IMR-90 (cell line): ENCODE data around the gene AGR3. TPM values are rescaled to one million over a fixed set of nuclear protein-coding genes. Genes with fewer than 3 reads are reported as not detected.

ENCODE experiments used
- ATAC-seq: fragments of 200-7000 bp; cut with Tn5 transposase; 2 replicates; pipeline ENCODE4 v1.9.1; 2020; ENCODE audit warnings: low read depth, mild to moderate bottlenecking, moderate library complexity
- BruUV-seq: library from RNA; stranded (reverse); fragments of 400-500 nt; replicated peaks from 2 replicates; lab custom pipeline; 2021; lab: Mats Ljungman, UMichigan
- CTCF ChIA-PET: fragments of 300-600 bp; formaldehyde crosslinking; extraction: SDS; loops from one replicate; lab custom pipeline; 2021; ENCODE audit warnings: antibody characterized with exemption; lab: Yijun Ruan, JAX
- POLR2A ChIA-PET: fragments of 300-600 bp; sonication (Branson Sonifier 250); formaldehyde crosslinking; loops from one replicate; lab custom pipeline; 2022; ENCODE audit warnings: antibody characterized with exemption; ENCODE audit not compliant: unreplicated experiment; lab: Charles Lee
- DNase-seq: peaks from one replicate; pipeline ENCODE4 v3.0.0; 2013
- H2AFZ ChIP-seq: replicated peaks from 2 replicates; pipeline ENCODE3; 2013; ENCODE audit warnings: low read length, mild to moderate bottlenecking; ENCODE audit not compliant: poor library complexity
- H2AK5ac ChIP-seq: 2 replicates; pipeline ENCODE4 v1.6.1; 2013; ENCODE audit warnings: low read depth, low read length, inconsistent platforms
- H2AK9ac ChIP-seq: replicated peaks from 2 replicates; pipeline ENCODE3; 2013; ENCODE audit warnings: mild to moderate bottlenecking, low read depth, low read length, moderate library complexity; ENCODE audit not compliant: poor library complexity
- H2BK120ac ChIP-seq: 2 replicates; pipeline ENCODE4 v1.6.1; 2013; ENCODE audit warnings: low read depth, low read length, inconsistent platforms
- H2BK15ac ChIP-seq: 3 replicates; pipeline ENCODE4 v1.6.1; 2013; ENCODE audit warnings: low read depth, low read length, inconsistent platforms
- H2BK20ac ChIP-seq: 2 replicates; pipeline ENCODE4 v1.6.1; 2013; ENCODE audit warnings: low read depth, mild to moderate bottlenecking, inconsistent platforms, low read length, moderate library complexity
- H2BK5ac ChIP-seq: 2 replicates; pipeline ENCODE4 v1.6.1; 2013; ENCODE audit warnings: mild to moderate bottlenecking, low read depth, low read length, inconsistent platforms; ENCODE audit not compliant: poor library complexity, severe bottlenecking
- H3K14ac ChIP-seq: replicated peaks from 2 replicates; pipeline ENCODE4 v1.6.1; 2013; ENCODE audit warnings: low read depth, low read length, inconsistent platforms
- H3K18ac ChIP-seq: 2 replicates; pipeline ENCODE4 v1.6.1; 2013; ENCODE audit warnings: low read depth, low read length, control low read depth
- H3K23ac ChIP-seq: 2 replicates; pipeline ENCODE4 v1.6.1; 2013; ENCODE audit warnings: low read depth, low read length, inconsistent platforms
- H3K27ac ChIP-seq: 2 replicates; pipeline ENCODE4 v1.5.1; 2013; ENCODE audit warnings: mild to moderate bottlenecking, control low read depth, low read length; ENCODE audit not compliant: insufficient read depth
- H3K27me3 ChIP-seq: 2 replicates; pipeline ENCODE4 v1.6.1; 2013; ENCODE audit warnings: low read length; ENCODE audit not compliant: control insufficient read depth, insufficient read depth
- H3K36me3 ChIP-seq: 2 replicates; pipeline ENCODE4 v1.6.1; 2013; ENCODE audit warnings: low read length, mixed read lengths; ENCODE audit not compliant: control insufficient read depth, insufficient read depth
- H3K4ac ChIP-seq: 2 replicates; pipeline ENCODE4 v1.6.1; 2013; ENCODE audit warnings: low read depth, low read length, inconsistent platforms
- H3K4me1 ChIP-seq: 2 replicates; pipeline ENCODE4 v1.6.1; 2013; ENCODE audit warnings: low read length, mixed read lengths; ENCODE audit not compliant: control insufficient read depth, insufficient read depth
- H3K4me2 ChIP-seq: 2 replicates; pipeline ENCODE4 v1.6.1; 2013; ENCODE audit warnings: low read depth, mild to moderate bottlenecking, control low read depth, low read length, moderate library complexity
- H3K4me3 ChIP-seq: 2 replicates; pipeline ENCODE4 v1.5.1; 2013; ENCODE audit warnings: low read depth, mild to moderate bottlenecking, control low read depth, low read length, moderate library complexity; ENCODE audit not compliant: insufficient read depth
- H3K56ac ChIP-seq: 2 replicates; pipeline ENCODE4 v1.6.1; 2013; ENCODE audit warnings: low read length, inconsistent platforms; ENCODE audit not compliant: insufficient read depth; ENCODE audit errors: extremely low read depth
- H3K79me1 ChIP-seq, 2 experiments: 2 replicates each; pipeline ENCODE4 v1.6.1; 2013; ENCODE audit warnings: low read length in 2 of 2, inconsistent platforms in 1 of 2, low read depth in 1 of 2
- H3K9ac ChIP-seq: 2 replicates; pipeline ENCODE4 v1.6.1; 2013; ENCODE audit warnings: low read depth, low read length, control low read depth
- H3K9me1 ChIP-seq: 2 replicates; pipeline ENCODE4 v1.6.1; 2013; ENCODE audit warnings: low read length, inconsistent platforms; ENCODE audit not compliant: insufficient read depth
- H3K9me3 ChIP-seq: 2 replicates; pipeline ENCODE4 v1.6.1; 2013; ENCODE audit warnings: low read length; ENCODE audit not compliant: control insufficient read depth, insufficient read depth
- H4K20me1 ChIP-seq: 2 replicates; pipeline ENCODE4 v1.6.1; 2013; ENCODE audit warnings: low read length, inconsistent platforms; ENCODE audit not compliant: insufficient read depth
- H4K5ac ChIP-seq: 2 replicates; pipeline ENCODE4 v1.6.1; 2013; ENCODE audit warnings: mild to moderate bottlenecking, low read depth, low read length, control low read depth
- H4K8ac ChIP-seq, 2 experiments: 2 replicates each; pipeline ENCODE4 v1.6.1; 2013; ENCODE audit warnings: low read depth in 2 of 2, low read length in 2 of 2, control low read depth in 1 of 2, inconsistent platforms in 1 of 2
- H4K91ac ChIP-seq: 2 replicates; pipeline ENCODE4 v1.6.1; 2013; ENCODE audit warnings: low read depth, low read length, inconsistent platforms; ENCODE audit not compliant: insufficient read depth
- BHLHE40 ChIP-seq: fragments of 150-350 bp; IDR thresholded peaks from 2 replicates; pipeline ENCODE4 v1.6.1; 2016; ENCODE audit warnings: mild to moderate bottlenecking, low read depth, low read length
- CEBPB ChIP-seq: IDR thresholded peaks from 2 replicates; pipeline ENCODE4 v1.6.1; 2012; ENCODE audit warnings: low read depth, low read length, improper control_type of control experiment
- CHD1 ChIP-seq: IDR thresholded peaks from 2 replicates; pipeline ENCODE4 v1.6.1; 2012; ENCODE audit warnings: low read depth, low read length, improper control_type of control experiment
- CTCF ChIP-seq: conservative IDR thresholded peaks from 2 replicates; pipeline ENCODE4 v1.5.1; 2012; ENCODE audit warnings: mild to moderate bottlenecking, low read depth, low read length, improper control_type of control experiment
- ELK1 ChIP-seq: fragments of 150-350 bp; IDR thresholded peaks from 2 replicates; pipeline ENCODE4 v1.6.1; 2016; ENCODE audit warnings: low read depth, mild to moderate bottlenecking, low read length, moderate library complexity, borderline replicate concordance
- MAZ ChIP-seq: IDR thresholded peaks from 2 replicates; pipeline ENCODE4 v1.6.1; 2012; ENCODE audit warnings: low read depth, mild to moderate bottlenecking, low read length, improper control_type of control experiment, moderate library complexity, borderline replicate concordance
- RAD21 ChIP-seq: IDR thresholded peaks from 2 replicates; pipeline ENCODE4 v1.6.1; 2012; ENCODE audit warnings: low read length, improper control_type of control experiment
- RFX5 ChIP-seq: IDR thresholded peaks from 2 replicates; pipeline ENCODE4 v1.8.0; 2012; ENCODE audit warnings: low read depth, mild to moderate bottlenecking, low read length, moderate library complexity
- WGBS, 2 experiments: methylation state at CpG; one replicate each; pipeline versions ENCODE4 v1.1.5 to v1.1.7; 2013; ENCODE audit warnings: missing lambda C conversion rate in 2 of 2; ENCODE audit not compliant: insufficient read length in 1 of 2; ENCODE audit errors: extremely low coverage in 2 of 2; 5-methylcytosine and 5-hydroxymethylcytosine counted together
- dilution Hi-C: fragments of 300-500 bp; cut with HindIII; formaldehyde crosslinking; loops from one replicate; pipeline ENCODE4 v1.14.3; 2018; ENCODE audit warnings: low sequenced_read_pairs; ENCODE audit not compliant: unreplicated experiment
- in situ Hi-C: fragments of 300-500 bp; cut with MboI; formaldehyde crosslinking; loops from 3 replicates; pipeline ENCODE4 v1.14.3; 2019; ENCODE audit warnings: low sequenced_read_pairs, inconsistent platforms, mixed read lengths
- intact Hi-C: fragments of 100-400 bp; cut with micrococcal nuclease; formaldehyde crosslinking; loops from 2 replicates; pipeline ENCODE4 v1.10.0; 2022
- polyA plus RNA-seq, 3 experiments: library from polyadenylated mRNA; depleted of rRNA; stranded (reverse); fragments of >200 nt; gene quantifications; 2 replicates each; pipeline ENCODE4 v1.2.3, GENCODE V29; 2012; ENCODE audit warnings: low replicate concordance in 1 of 3
- total RNA-seq: library from RNA; depleted of rRNA; stranded (reverse); fragments of >200 nt; gene quantifications from 2 replicates; pipeline ENCODE4 v1.2.3, GENCODE V29; 2012

AGR3 gene
- total and polyA plus RNA-seq, 2 of the 4 experiments (the other 2 are of a cell fraction): not detected

- ChIA-PET POLR2A (no interaction called here), CTCF (no interaction called here)
- no peak overlapping the region for H2AFZ ChIP-seq
These were observed 41.7 kb downstream of the AGR3 start for GRCh38 chr7:16840094-16840493.

More at GRCh38 chr7:16840094-16840493, 41.7 kb downstream of the AGR3 start:
- H3K4ac ChIP-seq: peak overlapping the region; percentile 4; the same call in 1 of the 2 replicates
- in situ Hi-C loops: no loop called here
- H2BK5ac ChIP-seq: peak overlapping the region; percentile 18
- peak overlapping the region; percentile 15 for H2BK120ac ChIP-seq
- no peak for TF ChIP-seq CHD1
- TF ChIP-seq RAD21: no peak
- no peak for TF ChIP-seq RFX5
- no peak for TF ChIP-seq MAZ
- no peak for TF ChIP-seq CTCF
- no peak for TF ChIP-seq BHLHE40
- no peak for TF ChIP-seq ELK1
- TF ChIP-seq CEBPB: no peak
- H2BK20ac ChIP-seq: peak overlapping the region; percentile 35; the same call in 1 of the 2 replicates
- no peak overlapping the region for H2AK5ac ChIP-seq
- H3K9me3 ChIP-seq: no peaks in the 10 kb centered on the region
- no peaks in the 10 kb centered on the region; the same call in 1 of the 2 replicates for H3K27me3 ChIP-seq
- dilution Hi-C loops: no loop called here
- ATAC-seq (no peak), DNase-seq (no peak)
- H4K5ac ChIP-seq: peak overlapping the region; percentile 87
- peak overlapping the region; percentile 32; the same call in 1 of the 2 replicates for H3K27ac ChIP-seq
- BruUV-seq: no TSS peak
- no peak overlapping the region for H2AK9ac ChIP-seq
- H3K14ac ChIP-seq: no peak overlapping the region; the same call in 1 of the 2 replicates
- H3K9ac ChIP-seq: no peak overlapping the region
- no peaks in the 10 kb centered on the region for H3K79me1 ChIP-seq
- no peak overlapping the region for H3K56ac ChIP-seq
- no peaks in the 10 kb centered on the region for H4K20me1 ChIP-seq
- no peaks in the 10 kb centered on the region for H3K36me3 ChIP-seq
- peak overlapping the region; percentile 87; the same call in 1 of the 2 replicates for H3K18ac ChIP-seq
- 0 out of 4 replicates have a peak overlapping the region, but pooled peaks of 1 of the 2 experiments have one; percentile 0 for H4K8ac ChIP-seq
- no peak overlapping the region for H2BK15ac ChIP-seq
- H4K91ac ChIP-seq: no peak overlapping the region
- H3K4me3 ChIP-seq: no peak overlapping the region
- H3K4me1 ChIP-seq: peaks cover 9% of the 10 kb centered on the region
- H3K9me1 ChIP-seq: no peaks in the 10 kb centered on the region
- intact Hi-C loops: no loop called here
- H3K4me2 ChIP-seq: peak overlapping the region; percentile 60
- H3K23ac ChIP-seq: no peak overlapping the region
- no CpG with 5 or more reads among the region's 6 CpGs for WGBS, 2 experiments
